Stimulated activated CD8-positive, alpha-beta memory T cell treated with anti-CD3 and anti-CD28 coated beads, Interleukin-12 subunit alpha, Interleukin-12 subunit beta, amount 100 ng/mL, for 1 hour (primary cell): ENCODE measurements around the gene EFCAB7.

Experiments
- DNase-seq: peaks from one replicate; pipeline ENCODE4 v3.0.0-alpha.2; 2020; ENCODE audit warnings: low read depth

The EFCAB7 gene

DNA sequence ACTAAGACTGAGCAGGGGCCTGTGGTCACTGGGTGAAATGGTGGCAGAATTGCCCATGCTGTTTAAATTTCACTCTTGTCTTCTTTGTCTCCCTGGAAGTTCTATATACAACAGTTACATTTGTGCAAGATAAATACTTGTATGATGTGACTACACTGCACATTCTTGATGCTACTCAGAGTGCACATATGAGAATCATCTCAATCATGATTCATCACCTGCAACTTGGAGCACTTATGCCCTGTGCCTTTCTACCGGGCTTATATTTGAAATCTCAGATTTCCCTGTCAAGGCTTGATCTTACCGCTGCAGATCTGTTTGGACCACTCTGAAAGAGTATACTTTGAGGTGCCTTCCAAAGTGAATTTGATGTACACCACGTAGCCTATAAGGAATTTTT lies 80.5 kb downstream of the EFCAB7 start:
- DNase-seq = no peak

DNA sequence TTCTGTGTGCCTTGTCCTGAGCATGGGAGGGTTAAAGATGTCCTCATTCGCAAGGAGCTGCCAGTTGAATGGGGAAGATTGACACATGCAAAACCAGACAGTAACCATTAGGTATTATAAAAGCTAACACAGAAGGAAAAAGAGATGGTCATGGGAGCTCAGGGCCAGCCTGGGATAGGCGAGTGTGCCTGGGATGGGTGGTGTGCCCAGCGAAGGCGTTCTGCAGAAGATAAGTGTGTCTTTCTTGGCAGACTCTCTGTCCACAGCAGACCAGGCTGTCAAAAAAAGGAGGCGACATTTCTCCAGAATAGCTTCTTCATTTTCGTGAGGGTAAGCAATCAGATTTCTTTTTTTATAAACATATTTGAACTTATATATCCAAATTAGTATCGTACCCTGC lies 84.0 kb downstream of the EFCAB7 start:
- DNase-seq = no peak

DNA sequence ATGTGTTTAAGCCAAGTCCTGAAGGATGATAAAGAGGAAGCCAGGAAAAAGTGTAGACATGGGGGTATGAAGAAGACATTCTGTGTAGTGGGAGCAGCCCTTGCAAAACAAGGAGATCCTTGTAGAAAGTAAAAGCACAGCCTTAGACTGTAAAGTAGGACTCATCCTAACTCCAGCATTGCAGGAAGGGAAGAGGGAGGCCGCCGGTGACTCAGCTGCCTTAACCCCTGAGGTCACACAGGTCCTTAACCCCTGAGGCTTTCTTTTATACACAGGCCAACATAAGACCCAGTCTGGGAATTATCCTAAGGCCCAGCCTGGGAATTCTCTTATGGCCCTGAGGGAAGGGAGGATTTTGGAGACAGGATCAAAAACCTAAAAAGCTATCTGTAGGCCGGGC lies 87.9 kb downstream of the EFCAB7 start:
- no peak for DNase-seq

DNA sequence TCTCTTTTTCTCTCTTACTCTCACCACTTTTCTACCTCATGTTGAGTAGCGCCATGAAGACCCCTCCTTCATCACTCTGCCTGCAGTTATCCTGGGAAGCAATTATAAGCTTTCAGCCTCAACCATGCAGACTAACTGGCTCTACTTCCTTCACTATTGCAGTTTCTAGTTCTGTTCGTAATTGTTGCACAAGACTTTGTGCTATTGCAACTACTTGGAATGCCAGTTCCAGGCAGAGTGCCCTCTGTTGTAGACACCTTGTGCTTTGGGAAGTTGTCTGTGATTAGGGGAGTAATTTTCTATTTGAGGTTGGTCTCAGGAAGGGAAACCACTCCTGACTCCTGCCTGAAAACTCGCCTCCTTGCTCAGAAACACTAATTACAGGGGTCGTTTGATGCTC lies 89.2 kb downstream of the EFCAB7 start:
- no peak for DNase-seq

DNA sequence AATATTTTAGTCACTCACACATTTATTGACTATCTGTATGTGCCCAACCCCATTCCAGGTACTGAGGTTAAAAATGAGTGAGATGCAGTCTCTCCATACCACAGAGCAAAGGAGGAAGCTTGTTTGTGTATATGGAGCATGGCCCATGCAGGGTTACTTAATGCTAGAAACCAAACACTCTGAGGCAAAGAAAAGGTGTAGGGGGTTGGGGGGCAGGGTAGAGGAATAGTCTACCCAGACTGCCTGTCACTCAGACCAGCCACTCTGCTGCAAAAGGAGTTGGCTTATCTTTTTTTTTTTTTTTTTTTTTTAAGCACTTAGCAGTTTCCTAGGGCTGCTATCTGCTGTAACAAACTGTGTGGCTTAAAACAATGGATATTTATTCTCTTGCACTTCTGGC lies 89.6 kb downstream of the EFCAB7 start:
- DNase-seq = no peak

DNA sequence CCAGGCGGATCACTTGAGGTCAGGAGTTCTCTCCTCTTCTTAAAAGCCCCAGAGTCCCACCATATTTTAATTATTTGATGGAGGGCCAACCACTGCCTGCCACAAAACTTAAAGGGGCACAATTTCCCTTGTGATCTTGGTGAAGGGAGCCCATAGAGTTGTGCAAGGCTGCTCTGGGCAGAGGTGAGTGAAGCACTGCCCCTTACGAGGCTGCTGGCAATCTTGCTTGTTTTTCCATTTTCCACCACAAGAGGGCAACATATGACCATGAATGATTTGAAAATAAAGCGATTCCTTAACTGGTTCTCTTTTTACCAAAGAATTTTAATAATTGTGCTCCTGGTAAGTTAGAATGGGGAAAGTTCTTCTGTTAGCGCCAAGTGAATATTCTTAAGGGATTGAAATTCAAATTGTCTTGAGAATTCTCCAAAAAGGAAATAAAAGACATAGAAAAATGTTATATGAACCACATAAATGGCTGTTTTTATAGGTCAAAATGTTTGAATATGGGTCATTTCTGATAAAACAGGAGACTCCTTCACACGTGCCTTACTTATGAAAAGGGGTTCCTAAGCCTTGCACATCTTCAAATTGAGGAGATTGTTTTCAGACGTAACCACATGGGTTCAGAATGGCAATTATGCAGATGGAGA lies 92.6 kb downstream of the EFCAB7 start:
- peak; percentile 50 for DNase-seq

DNA sequence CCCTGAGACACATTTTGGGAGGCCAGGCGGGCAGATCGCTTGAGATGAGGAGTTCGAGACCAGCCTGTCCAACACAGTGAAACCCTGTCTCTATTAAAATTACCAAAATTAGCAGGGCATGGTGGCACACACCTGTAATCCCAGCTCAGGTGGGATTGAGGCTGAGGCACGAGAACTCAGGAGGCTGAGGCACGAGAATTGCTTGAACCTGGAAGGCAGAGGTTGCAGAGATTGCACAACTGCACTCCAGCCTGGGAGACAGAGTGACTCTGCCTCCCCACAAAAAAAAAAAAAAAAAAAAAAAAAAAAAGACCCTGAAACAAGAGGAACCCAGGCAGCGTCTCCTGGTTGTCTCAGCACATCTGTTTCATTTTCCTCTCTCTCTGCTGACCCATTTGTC lies 94.1 kb downstream of the EFCAB7 start:
- no peak for DNase-seq

DNA sequence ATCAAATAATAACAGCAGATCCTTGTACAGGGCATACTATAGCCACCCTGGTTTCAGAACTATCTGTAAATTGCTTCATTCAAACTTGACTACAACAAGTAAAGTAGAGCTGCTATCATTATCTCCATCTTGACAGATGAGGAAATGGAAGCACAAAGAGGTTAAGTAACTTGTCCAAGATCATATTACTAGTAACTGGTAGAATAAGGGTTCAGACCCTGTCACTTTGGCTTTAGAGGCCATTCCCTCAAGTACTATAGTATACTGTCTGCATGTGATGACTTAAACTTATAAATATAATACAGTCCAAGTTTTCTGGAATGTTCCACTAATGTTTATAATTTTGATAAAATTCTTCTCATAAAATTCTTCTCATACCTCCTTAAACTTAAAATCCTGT lies 94.7 kb downstream of the EFCAB7 start:
- no peak for DNase-seq

DNA sequence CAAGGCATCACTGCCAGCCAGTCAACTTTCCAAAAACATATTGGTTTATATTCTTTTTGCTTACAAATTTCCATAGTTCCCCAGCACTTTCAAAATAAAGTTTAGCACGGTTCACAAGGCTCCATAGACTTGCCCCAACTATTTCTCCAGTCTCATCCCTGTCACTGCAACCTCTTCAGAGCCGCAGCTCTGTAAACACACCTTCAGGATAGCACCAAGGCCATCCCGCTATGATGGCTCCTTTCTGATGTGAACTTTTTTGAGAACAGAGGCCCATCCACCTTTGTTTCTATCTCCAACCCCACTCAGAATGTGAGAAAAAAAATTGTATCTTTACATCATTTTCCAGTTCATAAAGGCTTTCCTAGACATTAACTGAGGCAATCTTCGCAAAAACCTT lies 96.2 kb downstream of the EFCAB7 start:
- DNase-seq = no peak

DNA sequence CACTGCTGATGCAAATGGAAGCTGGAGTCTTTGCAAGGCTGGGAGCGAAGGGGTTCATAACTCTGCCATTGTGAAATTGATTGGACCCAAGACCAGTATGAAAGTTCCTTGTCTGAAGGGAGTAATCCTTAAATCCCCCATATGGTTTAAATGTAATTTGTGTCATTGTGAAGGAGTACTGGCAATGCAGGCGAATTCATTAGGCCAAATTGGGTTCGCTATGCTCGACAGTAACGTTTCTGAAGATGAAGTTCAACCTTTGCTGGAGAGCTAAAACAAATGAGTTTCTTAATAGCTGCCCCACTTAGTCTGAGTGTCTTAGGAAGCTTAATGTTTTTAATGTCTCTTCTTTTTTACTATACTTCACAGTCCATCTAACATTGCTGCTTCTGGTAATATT lies 97.3 kb downstream of the EFCAB7 start:
- DNase-seq = no peak

DNA sequence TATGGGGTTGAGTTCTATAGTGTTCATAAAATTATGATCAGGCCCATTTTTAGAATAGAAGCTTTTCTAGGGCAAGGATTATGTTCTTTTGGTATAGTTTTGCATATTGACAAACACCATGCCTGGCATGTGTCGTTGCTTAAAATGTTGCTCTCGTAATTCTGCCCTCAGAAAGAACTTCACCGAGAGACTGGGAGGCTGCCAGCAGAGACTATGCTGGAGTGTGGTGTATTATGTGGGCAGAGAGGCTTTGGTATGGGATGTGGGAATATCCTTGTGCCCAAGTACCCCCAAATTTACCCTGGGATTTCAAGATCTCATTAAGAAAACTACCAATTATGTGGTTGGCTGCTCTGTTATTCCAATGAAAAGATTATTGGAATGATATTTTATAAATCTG lies 97.8 kb downstream of the EFCAB7 start:
- no peak for DNase-seq

DNA sequence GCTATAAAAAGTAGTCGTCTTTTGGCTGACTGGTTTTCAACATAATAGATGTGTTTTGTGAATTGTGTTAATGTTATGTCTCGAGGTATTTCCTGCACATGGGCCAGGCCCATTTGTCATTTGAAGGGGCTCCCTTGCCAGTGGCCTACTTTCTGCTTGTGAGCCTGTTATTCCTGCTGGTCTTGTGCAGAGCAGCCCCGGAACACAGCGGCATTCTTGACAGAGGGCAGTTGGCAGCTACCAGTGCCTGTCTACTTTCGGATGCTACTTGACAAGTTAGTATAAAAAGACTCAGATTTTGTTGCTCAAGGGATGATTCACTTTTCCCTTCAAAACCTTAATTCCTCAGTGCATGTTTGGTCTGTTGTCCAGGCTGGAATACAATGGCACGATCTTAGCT lies 98.4 kb downstream of the EFCAB7 start:
- DNase-seq = no peak
